Esophagus squamous epithelium (tissue), 4 donors: ENCODE measurements around the gene SH3PXD2A.

Experiments used
- POLR2A ChIP-seq, 4 donors: fragments of 450-650 bp; IDR thresholded peaks; one replicate each; pipeline ENCODE4 v1.6.1; 2017; ENCODE audit warnings: antibody characterized with exemption in 4 of 4, mild to moderate bottlenecking in 4 of 4, moderate library complexity in 3 of 4
- TF ChIP-seq, protein P1 (sequence below), 6 experiments: fragments of 450-650 bp in 4 of 6; fragments of 200-600 bp in 2 of 6; sonication (generic) in 2 of 6; IDR thresholded peaks; one replicate each; pipeline ENCODE4 v1.5.1; 2016 to 2019; ENCODE audit warnings: antibody characterized with exemption in 6 of 6, mild to moderate bottlenecking in 4 of 6, moderate library complexity in 4 of 6

DNA sequence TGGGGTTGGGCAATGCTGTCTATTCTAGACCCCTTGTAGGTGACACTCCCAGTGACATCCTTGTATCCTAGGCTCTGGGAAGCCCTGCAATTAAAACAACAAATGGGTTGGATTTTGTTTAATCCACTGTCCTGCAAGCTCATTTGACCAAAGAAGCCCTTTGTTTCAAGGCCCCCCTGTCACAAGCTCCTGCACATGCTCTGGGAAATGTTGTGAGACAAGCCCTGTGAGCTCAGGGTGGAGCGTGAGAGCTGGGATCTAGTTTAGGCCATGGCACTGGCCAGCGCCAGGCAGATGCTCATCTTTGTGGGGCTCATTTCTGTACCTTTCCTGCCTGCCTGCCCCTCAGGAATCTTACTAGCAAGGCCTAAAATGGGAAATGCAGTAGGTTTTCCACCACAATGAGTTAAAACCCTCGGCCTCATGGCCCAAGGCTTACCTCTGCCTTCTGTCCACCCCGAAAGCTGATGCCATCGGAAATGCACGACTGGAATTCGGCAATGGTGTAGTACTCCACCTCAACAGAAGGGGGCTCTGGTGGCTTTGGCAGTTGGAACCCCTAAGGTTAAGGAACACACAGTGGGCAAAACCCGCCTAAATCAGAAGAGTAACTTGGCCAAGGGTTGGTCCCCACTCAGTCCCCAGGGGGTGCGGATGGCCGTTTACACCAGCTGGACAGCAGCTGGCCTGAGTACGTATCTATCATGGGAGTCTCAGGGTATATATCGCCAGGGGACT, 249.8 kb downstream of the SH3PXD2A start:
- TF ChIP-seq, protein P1, sequence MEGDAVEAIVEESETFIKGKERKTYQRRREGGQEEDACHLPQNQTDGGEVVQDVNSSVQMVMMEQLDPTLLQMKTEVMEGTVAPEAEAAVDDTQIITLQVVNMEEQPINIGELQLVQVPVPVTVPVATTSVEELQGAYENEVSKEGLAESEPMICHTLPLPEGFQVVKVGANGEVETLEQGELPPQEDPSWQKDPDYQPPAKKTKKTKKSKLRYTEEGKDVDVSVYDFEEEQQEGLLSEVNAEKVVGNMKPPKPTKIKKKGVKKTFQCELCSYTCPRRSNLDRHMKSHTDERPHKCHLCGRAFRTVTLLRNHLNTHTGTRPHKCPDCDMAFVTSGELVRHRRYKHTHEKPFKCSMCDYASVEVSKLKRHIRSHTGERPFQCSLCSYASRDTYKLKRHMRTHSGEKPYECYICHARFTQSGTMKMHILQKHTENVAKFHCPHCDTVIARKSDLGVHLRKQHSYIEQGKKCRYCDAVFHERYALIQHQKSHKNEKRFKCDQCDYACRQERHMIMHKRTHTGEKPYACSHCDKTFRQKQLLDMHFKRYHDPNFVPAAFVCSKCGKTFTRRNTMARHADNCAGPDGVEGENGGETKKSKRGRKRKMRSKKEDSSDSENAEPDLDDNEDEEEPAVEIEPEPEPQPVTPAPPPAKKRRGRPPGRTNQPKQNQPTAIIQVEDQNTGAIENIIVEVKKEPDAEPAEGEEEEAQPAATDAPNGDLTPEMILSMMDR (IDR thresholded peaks at IDR 0.05): peak; percentile 61 to 81 (median 80)
- no peak for TF ChIP-seq POLR2A (IDR thresholded peaks at IDR 0.05)
